GM13976 (cell line): ENCODE measurements around the gene CEMP1.

ENCODE experiments used
- DNase-seq: peaks from one replicate; pipeline ENCODE4 v3.0.0; 2012; ENCODE audit warnings: low spot score
- CTCF ChIP-seq: IDR thresholded peaks from 2 replicates; pipeline ENCODE4 v1.5.1; 2012; ENCODE audit warnings: borderline replicate concordance, mild to moderate bottlenecking; ENCODE audit not compliant: insufficient read depth; ENCODE audit errors: extremely low read depth, missing control alignments, control extremely low read depth
- in situ Hi-C: fragments of 300-500 bp; cut with MboI; formaldehyde crosslinking; loops from one replicate; pipeline ENCODE4 v1.12.0; 2022; ENCODE audit warnings: low sequenced_read_pairs, mixed read lengths, inconsistent platforms; ENCODE audit not compliant: unreplicated experiment

Gene CEMP1

GRCh38 chr16:2498531-2499253, 32.5 kb downstream of the CEMP1 start:
- DNase-seq, result no peak
- in situ Hi-C loops, result loop anchor here (25.0 kb wide), 1 partner anchor 486 kb away; the partner anchor contains the start of genes NPW and ZNF598

GRCh38 chr16:2497695-2498484, 33.3 kb downstream of the CEMP1 start:
- no peak for DNase-seq
- in situ Hi-C loops, result loop anchor here (25.0 kb wide), 1 partner anchor 486 kb away; the partner anchor contains the start of genes NPW and ZNF598

More at GRCh38 chr16:2498531-2499253, 32.5 kb downstream of the CEMP1 start:
- no peak for TF ChIP-seq CTCF

GRCh38 chr16:2497116-2497630, 34.0 kb downstream of the CEMP1 start:
- no peak for DNase-seq
- no peak for TF ChIP-seq CTCF
- in situ Hi-C loops, result loop anchor here (25.0 kb wide), 1 partner anchor 485 kb away; the partner anchor contains the start of genes NPW and ZNF598

More at GRCh38 chr16:2497695-2498484, 33.3 kb downstream of the CEMP1 start:
- no peak for TF ChIP-seq CTCF

DNA sequence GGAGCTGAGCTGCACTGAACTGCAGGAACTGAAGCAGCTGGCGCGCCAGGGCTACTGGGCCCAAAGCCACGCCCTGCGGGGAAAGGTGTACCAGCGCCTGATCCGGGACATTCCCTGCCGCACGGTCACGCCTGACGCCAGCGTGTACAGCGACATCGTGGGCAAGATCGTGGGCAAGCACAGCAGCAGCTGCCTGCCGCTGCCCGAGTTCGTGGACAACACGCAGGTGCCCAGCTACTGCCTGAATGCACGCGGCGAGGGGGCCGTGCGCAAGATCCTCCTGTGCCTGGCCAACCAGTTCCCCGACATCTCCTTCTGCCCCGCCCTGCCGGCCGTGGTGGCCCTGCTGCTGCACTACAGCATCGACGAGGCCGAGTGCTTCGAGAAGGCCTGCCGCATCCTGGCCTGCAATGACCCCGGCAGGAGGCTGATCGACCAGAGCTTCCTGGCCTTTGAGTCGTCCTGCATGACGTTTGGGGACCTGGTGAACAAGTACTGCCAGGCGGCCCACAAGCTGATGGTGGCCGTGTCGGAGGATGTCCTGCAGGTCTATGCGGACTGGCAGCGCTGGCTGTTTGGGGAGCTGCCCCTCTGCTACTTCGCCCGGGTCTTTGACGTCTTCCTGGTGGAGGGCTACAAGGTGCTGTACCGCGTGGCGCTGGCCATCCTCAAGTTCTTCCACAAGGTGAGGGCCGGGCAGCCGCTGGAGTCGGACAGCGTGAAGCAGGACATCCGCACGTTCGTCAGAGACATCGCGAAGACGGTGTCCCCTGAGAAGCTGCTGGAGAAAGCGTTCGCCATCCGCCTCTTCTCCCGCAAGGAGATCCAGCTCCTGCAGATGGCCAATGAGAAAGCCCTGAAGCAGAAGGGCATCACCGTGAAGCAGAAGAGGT, 34.7 kb downstream of the CEMP1 start:
- in situ Hi-C loops, result loop anchor here (25.0 kb wide), 1 partner anchor 484 kb away; the partner anchor contains the start of genes NPW and ZNF598
- DNase-seq, result no peak
- TF ChIP-seq CTCF, result no peak

DNA sequence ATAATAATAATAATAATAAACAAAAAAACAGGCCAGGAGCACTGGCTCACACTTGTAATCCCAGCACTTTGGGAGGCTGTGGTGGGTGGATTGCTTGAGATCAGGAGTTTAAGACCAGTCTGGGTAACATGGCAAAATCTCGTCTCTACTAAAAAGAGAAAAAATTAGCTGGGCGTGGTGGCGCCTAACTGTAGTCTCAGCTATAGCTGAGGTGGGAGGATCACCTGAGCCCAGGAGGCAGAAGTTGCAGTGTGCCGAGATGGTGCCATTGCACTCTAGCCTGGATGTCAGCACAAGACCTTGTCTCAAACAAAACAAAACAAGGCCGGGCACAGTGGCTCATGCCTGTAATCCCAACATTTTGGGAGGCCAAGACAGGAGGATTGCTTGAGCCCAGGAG, 36.2 kb downstream of the CEMP1 start:
- no peak for DNase-seq
- no peak for TF ChIP-seq CTCF
- in situ Hi-C loops, result loop anchor here (25.0 kb wide), 1 partner anchor 483 kb away; the partner anchor contains the start of genes NPW and ZNF598
